ENCODE measurements around the gene ARHGAP29.

Gene ARHGAP29

DNA sequence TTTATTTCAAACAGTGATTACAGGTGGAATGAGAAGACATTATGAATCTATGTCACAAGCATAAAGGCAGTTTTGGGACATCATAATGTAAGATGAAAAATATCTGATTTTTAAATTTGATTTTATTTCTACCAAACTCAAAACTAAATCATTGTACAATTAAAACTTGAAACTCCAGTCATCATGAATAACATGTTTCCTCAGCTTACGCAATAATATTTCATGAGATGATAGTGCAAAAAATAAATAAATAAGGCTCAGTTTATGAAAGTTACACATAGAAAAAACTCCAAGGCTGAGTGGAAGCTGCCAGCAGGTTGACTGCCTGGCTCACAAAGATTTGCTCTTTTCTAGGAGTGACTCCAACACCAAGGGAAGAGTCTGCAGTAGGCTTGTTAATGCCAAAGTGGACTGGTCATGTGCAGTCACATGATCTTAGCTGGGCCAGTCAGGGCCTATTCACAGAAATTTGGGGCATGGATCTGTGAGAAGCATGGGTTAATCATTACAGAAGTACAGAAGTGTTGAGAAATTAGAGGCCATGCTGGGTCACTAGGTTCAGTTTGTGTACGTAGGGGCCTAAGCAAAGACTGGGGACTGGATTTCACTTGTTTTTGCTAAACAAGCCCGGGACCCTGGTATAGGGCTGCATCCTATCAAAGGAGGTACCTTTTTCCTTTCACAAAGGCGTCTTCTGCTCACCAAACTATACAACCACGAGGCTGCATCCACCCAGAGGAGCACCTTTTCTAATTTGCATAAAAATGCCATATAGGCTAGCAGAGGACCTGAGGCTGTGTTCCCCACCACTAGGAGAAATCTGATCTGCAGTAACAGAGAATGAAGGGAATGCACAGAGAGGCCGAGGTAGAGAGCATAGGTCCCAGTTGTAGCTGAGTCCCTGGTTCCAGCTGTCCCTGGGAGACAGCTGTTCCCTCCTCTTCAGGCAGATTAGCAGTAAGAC lies 111.6 kb downstream of the ARHGAP29 start:
- Histone ChIP-seq H3K4me3 (ENCODE audit: low read depth, low read length, poor library complexity, severe bottlenecking) (no peak overlapping the region), H3K9me2 (ENCODE audit: low read depth, low read length) (no peaks in the 10 kb centered on the region), H3K9me3 (ENCODE audit: low read length) (no peaks in the 10 kb centered on the region), H3K9ac (ENCODE audit: low read length) (no peak overlapping the region), H3K4me2 (ENCODE audit: low read length) (no peak overlapping the region), H3K36me3 (ENCODE audit: insufficient read depth, low read length) (no peaks in the 10 kb centered on the region), H4K20me1 (ENCODE audit: insufficient read depth, low read length) (no peaks in the 10 kb centered on the region), H3K4me1 (ENCODE audit: insufficient read depth, low read length, severe bottlenecking) (no peaks in the 10 kb centered on the region), H3F3A (ENCODE audit: insufficient read depth, low read length) (no peaks in the 10 kb centered on the region), H3K27me3 (ENCODE audit: insufficient read depth, low read length) (no peaks in the 10 kb centered on the region), H2AFZ (ENCODE audit: low read length) (no peak overlapping the region), H3K27ac (ENCODE audit: low read depth, low read length, poor library complexity, severe bottlenecking) (no peak overlapping the region), H3K79me2 (ENCODE audit: insufficient read depth, low read length) (no peaks in the 10 kb centered on the region)
- TF ChIP-seq EZH2 (IDR thresholded peaks at IDR 0.05; ENCODE audit: borderline replicate concordance, low read length) (no peak), CTCF (IDR thresholded peaks at IDR 0.05; ENCODE audit: low read length) (no peak)

GRCh38 chr1:94124538-94124937 lies 112.8 kb downstream of the ARHGAP29 start:
- no peaks in the 10 kb centered on the region for H3K9me3 ChIP-seq (ENCODE audit: low read length)
- H3K4me2 ChIP-seq (ENCODE audit: low read length), result no peak overlapping the region
- no peaks in the 10 kb centered on the region for H3K27me3 ChIP-seq (ENCODE audit: insufficient read depth, low read length)
- H4K20me1 ChIP-seq (ENCODE audit: insufficient read depth, low read length), result no peaks in the 10 kb centered on the region
- TF ChIP-seq EZH2 (IDR thresholded peaks at IDR 0.05; ENCODE audit: borderline replicate concordance, low read length), result no peak
- H3F3A ChIP-seq (ENCODE audit: insufficient read depth, low read length), result no peaks in the 10 kb centered on the region
- H3K9ac ChIP-seq (ENCODE audit: low read length), result no peak overlapping the region
- no peaks in the 10 kb centered on the region for H3K9me2 ChIP-seq (ENCODE audit: low read depth, low read length)
- H3K79me2 ChIP-seq (ENCODE audit: insufficient read depth, low read length), result no peaks in the 10 kb centered on the region
- no peaks in the 10 kb centered on the region for H3K4me1 ChIP-seq (ENCODE audit: insufficient read depth, low read length, severe bottlenecking)
- no peak overlapping the region for H3K27ac ChIP-seq (ENCODE audit: low read depth, low read length, poor library complexity, severe bottlenecking)
- no peak overlapping the region for H3K4me3 ChIP-seq (ENCODE audit: low read depth, low read length, poor library complexity, severe bottlenecking)
- H3K36me3 ChIP-seq (ENCODE audit: insufficient read depth, low read length), result no peaks in the 10 kb centered on the region
- H2AFZ ChIP-seq (ENCODE audit: low read length), result no peak overlapping the region

- H3K9me2 ChIP-seq (ENCODE audit: low read depth, low read length), result no peaks in the 10 kb centered on the region
- no peak overlapping the region for H3K4me3 ChIP-seq (ENCODE audit: low read depth, low read length, poor library complexity, severe bottlenecking)
- no peaks in the 10 kb centered on the region for H3K4me1 ChIP-seq (ENCODE audit: insufficient read depth, low read length, severe bottlenecking)
- no peak overlapping the region for H3K27ac ChIP-seq (ENCODE audit: low read depth, low read length, poor library complexity, severe bottlenecking)
- H3K9me3 ChIP-seq (ENCODE audit: low read length), result no peaks in the 10 kb centered on the region
- TF ChIP-seq EZH2 (IDR thresholded peaks at IDR 0.05; ENCODE audit: borderline replicate concordance, low read length), result no peak
- no peak for TF ChIP-seq CTCF (IDR thresholded peaks at IDR 0.05; ENCODE audit: low read length)
- no peak overlapping the region for H3K9ac ChIP-seq (ENCODE audit: low read length)
- H3K79me2 ChIP-seq (ENCODE audit: insufficient read depth, low read length), result no peaks in the 10 kb centered on the region
- no peak overlapping the region for H2AFZ ChIP-seq (ENCODE audit: low read length)
- H3K4me2 ChIP-seq (ENCODE audit: low read length), result no peak overlapping the region
- no peaks in the 10 kb centered on the region for H3K36me3 ChIP-seq (ENCODE audit: insufficient read depth, low read length)
- no peaks in the 10 kb centered on the region for H3F3A ChIP-seq (ENCODE audit: insufficient read depth, low read length)
- no peaks in the 10 kb centered on the region for H4K20me1 ChIP-seq (ENCODE audit: insufficient read depth, low read length)
- H3K27me3 ChIP-seq (ENCODE audit: insufficient read depth, low read length), result no peaks in the 10 kb centered on the region
Observed at GRCh38 chr1:94122201-94122970, 115.0 kb downstream of the ARHGAP29 start.
